ENCODE results near the gene TBC1D22A.

GRCh38 chr22:47036352-47036751 is 273.9 kb downstream of the TBC1D22A start:
- TF ChIP-seq POLR2AphosphoS5 (IDR thresholded peaks at IDR 0.05), result no peak
- no peak for TF ChIP-seq POLR2A (IDR thresholded peaks at IDR 0.05)

Measured in transverse colon (tissue), 3 donors.